Activated CD8-positive, alpha-beta T cell treated with anti-CD3 and anti-CD28 coated beads for 36 hours (primary cell): ENCODE measurements around the gene NEURL2. TPM values are rescaled to one million over a fixed set of nuclear protein-coding genes. Genes with fewer than 3 reads are reported as not detected.

Source experiments
- ATAC-seq: fragments of 200-7000 bp; cut with Tn5 transposase; one replicate; pipeline ENCODE4 v1.10.0; 2021; ENCODE audit warnings: mild to moderate bottlenecking, moderate library complexity
- CTCF ChIA-PET: fragments of 350-600 bp; sonication (Branson Sonifier 250); formaldehyde crosslinking; loops from one replicate; lab custom pipeline; 2021; ENCODE audit warnings: antibody characterized with exemption; lab: Charles Lee
- POLR2A ChIA-PET: fragments of 350-600 bp; sonication (Branson Sonifier 250); formaldehyde crosslinking; loops from one replicate; lab custom pipeline; 2021; ENCODE audit warnings: antibody characterized with exemption; lab: Charles Lee
- DNase-seq: peaks from one replicate; pipeline ENCODE4 v3.0.0-alpha.2; 2020
- H3K27ac Mint-ChIP-seq: one replicate; pipeline ENCODE4 v1.8.0; 2021; ENCODE audit warnings: mild to moderate bottlenecking, mixed read lengths
- H3K27me3 Mint-ChIP-seq: one replicate; pipeline ENCODE4 v1.8.0; 2021; ENCODE audit warnings: mixed read lengths
- H3K36me3 Mint-ChIP-seq: one replicate; pipeline ENCODE4 v1.8.0; 2021; ENCODE audit warnings: low read depth, mixed read lengths
- H3K4me1 Mint-ChIP-seq: one replicate; pipeline ENCODE4 v1.8.0; 2021; ENCODE audit warnings: low read depth, mixed read lengths
- H3K4me3 Mint-ChIP-seq: one replicate; pipeline ENCODE4 v1.8.0; 2021; ENCODE audit warnings: mild to moderate bottlenecking, moderate library complexity, mixed read lengths
- H3K9me3 Mint-ChIP-seq: one replicate; pipeline ENCODE4 v1.8.0; 2021; ENCODE audit warnings: mixed read lengths
- intact Hi-C: fragments of 100-400 bp; cut with micrococcal nuclease; formaldehyde crosslinking; loops from one replicate; pipeline ENCODE4 v1.10.0; 2022
- total RNA-seq, 2 experiments: library from RNA; stranded (reverse); gene quantifications; one replicate each; pipeline ENCODE4 v1.2.3, GENCODE V29; 2021
- TF ChIP-seq, protein P1 (sequence below): fragments of 200-600 bp; IDR thresholded peaks from one replicate; pipeline ENCODE4 v1.8.0; 2022; ENCODE audit warnings: antibody characterized with exemption, mild to moderate bottlenecking

The NEURL2 gene
- total RNA-seq, 2 experiments from 2014 or later, result 2.4 to 2.9 TPM

GRCh38 chr20:45890077-45890984, 677 bp downstream of the NEURL2 start:
- Mint-ChIP-seq H3K9me3 (no peaks in the 10 kb centered on the region), H3K36me3 (peaks cover 9% of the 10 kb centered on the region), H3K4me1 (peaks cover 36% of the 10 kb centered on the region), H3K4me3 (peak overlapping the region; percentile 88), H3K27ac (peak overlapping the region; percentile 89), H3K27me3 (no peaks in the 10 kb centered on the region)
- ATAC-seq (peak; percentile 54), DNase-seq (peak; percentile 78)
- intact Hi-C loops, result no loop called here
- ChIA-PET POLR2A (interaction anchor here (0.6 to 7.8 kb wide), 15 partner anchors 9 to 480 kb away, joined by 3 to 59 read pairs (median 5); partner anchors contain the start of genes ACOT8, PCIF1, SNX21 and UBE2C), CTCF (interaction anchor here (0.8 to 2.1 kb wide), 9 partner anchors 9 to 91 kb away, joined by 3 to 15 read pairs (median 4); partner anchors contain the start of gene ZSWIM1)
- TF ChIP-seq, protein P1, sequence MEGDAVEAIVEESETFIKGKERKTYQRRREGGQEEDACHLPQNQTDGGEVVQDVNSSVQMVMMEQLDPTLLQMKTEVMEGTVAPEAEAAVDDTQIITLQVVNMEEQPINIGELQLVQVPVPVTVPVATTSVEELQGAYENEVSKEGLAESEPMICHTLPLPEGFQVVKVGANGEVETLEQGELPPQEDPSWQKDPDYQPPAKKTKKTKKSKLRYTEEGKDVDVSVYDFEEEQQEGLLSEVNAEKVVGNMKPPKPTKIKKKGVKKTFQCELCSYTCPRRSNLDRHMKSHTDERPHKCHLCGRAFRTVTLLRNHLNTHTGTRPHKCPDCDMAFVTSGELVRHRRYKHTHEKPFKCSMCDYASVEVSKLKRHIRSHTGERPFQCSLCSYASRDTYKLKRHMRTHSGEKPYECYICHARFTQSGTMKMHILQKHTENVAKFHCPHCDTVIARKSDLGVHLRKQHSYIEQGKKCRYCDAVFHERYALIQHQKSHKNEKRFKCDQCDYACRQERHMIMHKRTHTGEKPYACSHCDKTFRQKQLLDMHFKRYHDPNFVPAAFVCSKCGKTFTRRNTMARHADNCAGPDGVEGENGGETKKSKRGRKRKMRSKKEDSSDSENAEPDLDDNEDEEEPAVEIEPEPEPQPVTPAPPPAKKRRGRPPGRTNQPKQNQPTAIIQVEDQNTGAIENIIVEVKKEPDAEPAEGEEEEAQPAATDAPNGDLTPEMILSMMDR, result peak; percentile 65

DNA sequence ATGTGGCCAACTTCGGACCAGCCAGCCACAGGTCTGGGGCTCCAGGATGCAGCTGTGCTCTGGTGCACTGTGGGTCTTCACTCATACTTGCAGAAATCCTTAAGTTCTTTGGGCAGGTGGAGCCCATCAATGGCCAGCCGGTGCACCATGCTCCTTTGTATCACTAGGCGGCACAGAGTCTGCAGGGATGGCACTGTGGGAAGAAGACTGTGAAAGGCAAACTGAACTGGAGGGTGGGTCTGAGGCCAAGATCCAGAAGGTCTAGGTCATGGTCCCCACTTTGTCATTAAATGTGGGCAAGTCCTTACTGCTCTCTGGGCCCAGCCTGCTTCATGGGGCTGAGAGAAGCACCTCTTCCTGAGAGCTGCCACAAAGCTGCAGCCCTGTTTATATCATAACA, 2.3 kb downstream of the NEURL2 start:
- H3K9me3 Mint-ChIP-seq, result no peaks in the 10 kb centered on the region
- DNase-seq, result no peak
- H3K27ac Mint-ChIP-seq, result no peak overlapping the region
- POLR2A ChIA-PET, result interaction anchor here (1.0 to 7.8 kb wide), 6 partner anchors 7 to 83 kb away, joined by 3 to 59 read pairs (median 21); partner anchors contain the start of genes ACOT8, PCIF1, ZNF335 and ZSWIM1
- peaks cover 12% of the 10 kb centered on the region for H3K36me3 Mint-ChIP-seq
- no peak overlapping the region for H3K4me3 Mint-ChIP-seq
- H3K4me1 Mint-ChIP-seq, result peaks cover 42% of the 10 kb centered on the region
- no peaks in the 10 kb centered on the region for H3K27me3 Mint-ChIP-seq
- CTCF ChIA-PET, result interaction anchor here (1.6 kb wide), 1 partner anchor 64 kb away, joined by 7 read pairs; no protein-coding TSS in a partner anchor
- TF ChIP-seq, protein P1, result no peak
- intact Hi-C loops, result no loop called here
- ATAC-seq, result no peak

DNA sequence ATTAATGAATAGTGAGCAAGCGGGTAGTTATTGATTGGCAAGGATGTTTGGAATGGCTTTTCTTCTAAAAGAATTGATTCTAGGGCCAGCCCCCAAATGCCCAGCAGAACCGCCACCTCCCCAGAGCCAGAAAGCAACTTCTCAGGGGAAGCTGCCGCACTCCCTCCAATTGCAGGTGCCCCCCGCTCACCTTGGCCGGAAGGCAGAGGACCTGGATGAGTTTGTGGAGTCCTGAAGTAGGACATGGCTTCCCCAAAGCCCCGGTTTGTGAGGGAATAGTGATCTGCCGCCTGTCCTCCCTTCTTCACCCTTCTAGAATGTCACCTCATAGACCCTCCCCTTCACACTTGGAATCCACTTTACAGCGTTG, 3.7 kb downstream of the NEURL2 start, which contains the start of gene SPATA25:
Gene SPATA25 (minus strand): TSS at position 277 of the 370 bp plus-strand sequence. CDS start 32 bp downstream, at position 245.
- Mint-ChIP-seq H3K27ac (no peak within 1 kb of the TSS), H3K4me1 (peaks cover 45% of the 10 kb centered on the region), H3K9me3 (no peaks in the 10 kb centered on the region), H3K4me3 (no peak within 1 kb of the TSS), H3K27me3 (no peaks in the 10 kb centered on the region), H3K36me3 (peaks cover 22% of the 10 kb centered on the region)
- ChIA-PET POLR2A (interaction anchor here (0.6 to 1.6 kb wide), 2 partner anchors 47 to 142 kb away, joined by 3 to 7 read pairs; partner anchors contain the start of genes PCIF1 and SLC12A5), CTCF (no interaction called here)
- ATAC-seq (no peak), DNase-seq (no peak)
- intact Hi-C loops, result no loop called here
- TF ChIP-seq, protein P1, result no peak

DNA sequence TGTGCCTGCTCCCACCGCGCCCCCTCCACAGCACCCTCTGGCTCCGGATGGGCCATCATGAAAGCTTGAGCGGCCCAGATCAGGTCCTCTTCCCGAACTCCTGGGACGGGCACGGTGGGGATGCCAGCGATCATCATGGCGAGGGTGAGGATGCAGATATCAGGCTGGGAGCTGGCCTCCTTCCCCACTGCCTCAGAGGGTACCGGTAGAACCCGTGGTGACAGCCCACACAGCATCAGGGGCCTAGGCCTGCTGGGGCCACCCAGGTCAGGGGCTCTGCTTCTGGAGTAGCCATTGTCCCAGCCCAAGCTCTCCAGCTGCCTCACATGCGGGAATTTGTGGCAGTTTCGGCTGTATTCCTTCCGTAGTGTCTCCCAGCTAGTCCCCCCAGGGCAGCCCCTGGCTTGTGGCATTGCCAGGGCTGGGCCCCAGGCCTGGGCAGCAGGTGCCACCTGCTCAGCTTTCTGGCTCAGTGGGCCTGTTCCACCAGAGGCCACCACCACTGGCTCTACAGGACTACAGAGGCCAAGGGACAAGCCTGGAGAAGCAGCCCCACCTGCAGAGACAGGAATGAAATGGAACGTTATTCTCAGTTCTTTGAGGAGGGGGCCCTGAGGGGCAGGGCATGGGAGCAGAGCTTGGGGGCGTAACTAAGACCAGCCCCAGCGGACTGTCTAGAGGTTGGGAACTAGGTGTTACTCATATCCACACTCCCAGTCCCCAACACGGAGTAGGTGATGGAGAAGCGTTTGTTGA, 4.2 kb downstream of the NEURL2 start:
- intact Hi-C loops, result no loop called here

More for the DNA sequence above, 4.2 kb downstream of the NEURL2 start:
- Mint-ChIP-seq H3K4me1 (peaks cover 44% of the 10 kb centered on the region), H3K4me3 (no peak overlapping the region), H3K9me3 (no peaks in the 10 kb centered on the region), H3K27ac (no peak overlapping the region), H3K36me3 (peaks cover 22% of the 10 kb centered on the region), H3K27me3 (no peaks in the 10 kb centered on the region)
- ATAC-seq (no peak), DNase-seq (no peak)
- CTCF ChIA-PET, result interaction anchor here (3.4 kb wide), 1 partner anchor 83 kb away, joined by 11 read pairs; no protein-coding TSS in a partner anchor
- POLR2A ChIA-PET, result interaction anchor here (1.6 kb wide), 1 partner anchor 48 kb away, joined by 7 read pairs; the partner anchor contains the start of gene PCIF1
- TF ChIP-seq, protein P1, result no peak
